Astrocyte (in vitro differentiated cells and primary cell): ENCODE measurements around the gene USP40. TPM values are rescaled to one million over a fixed set of nuclear protein-coding genes. Genes with fewer than 3 reads are reported as not detected.

Source experiments
- DNase-seq: peaks from one replicate; pipeline ENCODE4 v3.0.0-alpha.2; 2010; ENCODE audit warnings: low read depth
- FAIRE-seq: peaks from 2 replicates; lab custom pipeline; 2011; peaks lifted over from hg19 to GRCh38; lab: Jason Lieb, UNC
- H2AFZ ChIP-seq: 2 replicates; pipeline ENCODE4 v1.6.0; 2012; ENCODE audit warnings: low read depth, low read length, inconsistent platforms
- H3K27ac ChIP-seq: 2 replicates; pipeline ENCODE4 v1.5.1; 2011; ENCODE audit warnings: low read depth, low read length, inconsistent platforms
- H3K27me3 ChIP-seq: 2 replicates; pipeline ENCODE4 v1.6.0; 2011; ENCODE audit warnings: low read length, inconsistent platforms; ENCODE audit not compliant: insufficient read depth
- H3K36me3 ChIP-seq: 2 replicates; pipeline ENCODE4 v1.5.1; 2011; ENCODE audit warnings: low read length, inconsistent platforms; ENCODE audit not compliant: insufficient read depth
- H3K4me1 ChIP-seq: 2 replicates; pipeline ENCODE4 v1.5.1; 2011; ENCODE audit warnings: low read length, inconsistent platforms; ENCODE audit not compliant: insufficient read depth
- H3K4me2 ChIP-seq: 2 replicates; pipeline ENCODE4 v1.6.0; 2012; ENCODE audit warnings: low read length, inconsistent platforms
- H3K4me3 ChIP-seq: 2 replicates; pipeline ENCODE4 v1.5.1; 2011; ENCODE audit warnings: low read depth, mild to moderate bottlenecking, low read length, inconsistent platforms; ENCODE audit not compliant: insufficient read depth
- H3K79me2 ChIP-seq: 2 replicates; pipeline ENCODE4 v1.6.0; 2012; ENCODE audit warnings: mild to moderate bottlenecking, low read length, inconsistent platforms; ENCODE audit not compliant: insufficient read depth
- H3K9ac ChIP-seq: 2 replicates; pipeline ENCODE4 v1.6.0; 2012; ENCODE audit warnings: mild to moderate bottlenecking, low read length, inconsistent platforms
- H3K9me3 ChIP-seq: 2 replicates; pipeline ENCODE4 v1.5.1; 2012; ENCODE audit warnings: low read depth, mild to moderate bottlenecking, low read length, inconsistent platforms; ENCODE audit not compliant: insufficient read depth
- H4K20me1 ChIP-seq: 2 replicates; pipeline ENCODE4 v1.6.0; 2012; ENCODE audit warnings: low read length, inconsistent platforms; ENCODE audit not compliant: insufficient read depth
- H3K27ac Mint-ChIP-seq: one replicate; pipeline ENCODE4 v1.8.0; 2021; ENCODE audit warnings: mild to moderate bottlenecking, mixed read lengths; ENCODE audit not compliant: unreplicated experiment
- H3K27me3 Mint-ChIP-seq: one replicate; pipeline ENCODE4 v1.8.0; 2021; ENCODE audit warnings: low read depth, mixed read lengths; ENCODE audit not compliant: unreplicated experiment
- H3K36me3 Mint-ChIP-seq: one replicate; pipeline ENCODE4 v1.8.0; 2021; ENCODE audit warnings: low read depth, mixed read lengths; ENCODE audit not compliant: unreplicated experiment
- H3K4me1 Mint-ChIP-seq: one replicate; pipeline ENCODE4 v1.8.0; 2021; ENCODE audit warnings: low read depth, mixed read lengths; ENCODE audit not compliant: unreplicated experiment
- H3K4me3 Mint-ChIP-seq: one replicate; pipeline ENCODE4 v1.8.0; 2021; ENCODE audit warnings: mild to moderate bottlenecking, moderate library complexity, mixed read lengths; ENCODE audit not compliant: unreplicated experiment
- H3K9me3 Mint-ChIP-seq: one replicate; pipeline ENCODE4 v1.8.0; 2021; ENCODE audit warnings: mild to moderate bottlenecking, mixed read lengths; ENCODE audit not compliant: unreplicated experiment
- EZH2 ChIP-seq: IDR thresholded peaks from 2 replicates; pipeline ENCODE4 v1.6.1; 2012; ENCODE audit warnings: mild to moderate bottlenecking, low read length, inconsistent platforms; ENCODE audit not compliant: insufficient read depth
- total RNA-seq: library from RNA; stranded (reverse); gene quantifications from 2 replicates; pipeline ENCODE4 v1.2.1, GENCODE V29; 2021
- TF ChIP-seq, protein P1 (sequence below): IDR thresholded peaks from 2 replicates; pipeline ENCODE4 v1.5.1; 2011; ENCODE audit warnings: low read depth, mild to moderate bottlenecking, inconsistent platforms, low read length, moderate library complexity; ENCODE audit not compliant: insufficient read depth

Gene USP40
- total RNA-seq, 1 donor from 2014 or later, result 25.4 TPM

DNA sequence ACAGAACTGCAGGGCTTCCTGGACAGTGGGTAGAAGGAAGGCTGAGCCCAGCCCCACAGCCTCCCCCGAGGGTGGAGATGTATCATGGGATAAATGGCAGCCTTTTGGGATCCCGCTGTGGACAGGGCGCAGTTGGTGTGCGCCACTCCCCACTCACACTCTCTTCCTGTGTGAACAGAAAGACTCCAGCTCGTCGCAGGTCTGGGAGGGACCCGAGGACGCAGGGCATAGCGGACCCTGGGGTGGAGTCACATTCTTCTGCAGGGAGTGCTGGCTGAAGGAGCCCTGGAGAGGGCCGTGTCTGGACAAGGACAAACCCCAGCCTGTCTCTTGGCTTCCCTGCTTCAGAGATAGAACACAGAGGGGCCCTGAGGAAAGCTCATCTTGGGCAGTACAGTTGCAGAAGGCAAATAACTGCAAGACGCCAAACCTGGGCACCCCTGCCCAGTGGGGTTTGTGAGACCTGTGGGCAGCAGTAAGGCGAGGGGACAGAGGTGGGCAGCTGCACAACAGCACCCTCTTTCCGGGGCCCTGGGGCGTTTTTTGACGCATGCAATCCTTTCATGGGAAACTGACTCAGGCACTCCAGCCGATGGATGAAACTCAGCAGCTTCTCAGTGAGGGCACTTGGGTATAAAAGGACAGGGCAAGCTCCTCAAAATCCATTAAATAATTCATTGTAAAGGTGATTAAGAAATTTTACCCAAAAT, 101.9 kb downstream of the USP40 start:
- H3K27ac ChIP-seq, result no peak overlapping the region
- Mint-ChIP-seq H3K36me3 (peaks cover 19% of the 10 kb centered on the region), H3K9me3 (no peaks in the 10 kb centered on the region), H3K27ac (no peak overlapping the region), H3K4me1 (no peaks in the 10 kb centered on the region), H3K4me3 (no peak overlapping the region), H3K27me3 (no peaks in the 10 kb centered on the region)
- no peak for DNase-seq
- H3K9me3 ChIP-seq, result no peaks in the 10 kb centered on the region
- H3K4me3 ChIP-seq, result no peak overlapping the region
- no peak overlapping the region for H2AFZ ChIP-seq
- H3K9ac ChIP-seq, result no peak overlapping the region
- no peaks in the 10 kb centered on the region for H3K27me3 ChIP-seq
- H3K4me1 ChIP-seq, result no peaks in the 10 kb centered on the region
- H3K79me2 ChIP-seq, result no peaks in the 10 kb centered on the region
- H3K4me2 ChIP-seq, result no peak overlapping the region
- H4K20me1 ChIP-seq, result no peaks in the 10 kb centered on the region
- no peak for FAIRE-seq
- no peak for TF ChIP-seq EZH2
- TF ChIP-seq, protein P1, sequence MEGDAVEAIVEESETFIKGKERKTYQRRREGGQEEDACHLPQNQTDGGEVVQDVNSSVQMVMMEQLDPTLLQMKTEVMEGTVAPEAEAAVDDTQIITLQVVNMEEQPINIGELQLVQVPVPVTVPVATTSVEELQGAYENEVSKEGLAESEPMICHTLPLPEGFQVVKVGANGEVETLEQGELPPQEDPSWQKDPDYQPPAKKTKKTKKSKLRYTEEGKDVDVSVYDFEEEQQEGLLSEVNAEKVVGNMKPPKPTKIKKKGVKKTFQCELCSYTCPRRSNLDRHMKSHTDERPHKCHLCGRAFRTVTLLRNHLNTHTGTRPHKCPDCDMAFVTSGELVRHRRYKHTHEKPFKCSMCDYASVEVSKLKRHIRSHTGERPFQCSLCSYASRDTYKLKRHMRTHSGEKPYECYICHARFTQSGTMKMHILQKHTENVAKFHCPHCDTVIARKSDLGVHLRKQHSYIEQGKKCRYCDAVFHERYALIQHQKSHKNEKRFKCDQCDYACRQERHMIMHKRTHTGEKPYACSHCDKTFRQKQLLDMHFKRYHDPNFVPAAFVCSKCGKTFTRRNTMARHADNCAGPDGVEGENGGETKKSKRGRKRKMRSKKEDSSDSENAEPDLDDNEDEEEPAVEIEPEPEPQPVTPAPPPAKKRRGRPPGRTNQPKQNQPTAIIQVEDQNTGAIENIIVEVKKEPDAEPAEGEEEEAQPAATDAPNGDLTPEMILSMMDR, result no peak
- peaks cover 2% of the 10 kb centered on the region for H3K36me3 ChIP-seq

DNA sequence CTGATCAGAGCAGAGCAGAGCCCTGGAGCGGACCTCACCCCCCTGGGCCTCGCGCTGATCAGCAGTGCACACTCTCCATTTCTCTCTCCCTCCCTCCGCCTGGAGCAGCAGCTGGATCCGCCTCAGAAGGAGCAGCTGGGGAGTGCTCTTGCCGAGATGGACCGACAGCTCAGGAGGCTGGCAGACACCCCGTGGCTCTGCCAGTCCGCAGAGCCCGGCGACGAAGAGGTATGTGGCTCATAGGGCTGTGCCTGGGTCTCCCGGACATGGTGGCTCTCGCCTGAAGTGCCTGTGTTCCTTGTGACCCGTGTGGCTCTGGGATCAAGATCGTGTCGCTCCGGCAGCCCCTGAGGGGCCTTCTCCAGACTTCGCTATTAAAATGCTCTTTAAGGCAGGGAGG, 102.5 kb downstream of the USP40 start:
- no peak overlapping the region for H3K9ac ChIP-seq
- FAIRE-seq (no peak), DNase-seq (no peak)
- no peaks in the 10 kb centered on the region for H3K27me3 ChIP-seq
- H2AFZ ChIP-seq, result no peak overlapping the region
- no peak overlapping the region for H3K4me3 Mint-ChIP-seq
- no peaks in the 10 kb centered on the region for H3K9me3 Mint-ChIP-seq
- no peaks in the 10 kb centered on the region for H3K27me3 Mint-ChIP-seq
- H3K4me1 ChIP-seq, result no peaks in the 10 kb centered on the region
- H3K27ac Mint-ChIP-seq, result no peak overlapping the region
- H3K9me3 ChIP-seq, result no peaks in the 10 kb centered on the region
- H4K20me1 ChIP-seq, result no peaks in the 10 kb centered on the region
- no peak overlapping the region for H3K4me3 ChIP-seq
- no peak overlapping the region for H3K27ac ChIP-seq
- no peaks in the 10 kb centered on the region for H3K79me2 ChIP-seq
- H3K4me2 ChIP-seq, result no peak overlapping the region
- H3K36me3 ChIP-seq, result peaks cover 2% of the 10 kb centered on the region
- H3K4me1 Mint-ChIP-seq, result no peaks in the 10 kb centered on the region
- no peak for TF ChIP-seq EZH2
- TF ChIP-seq, protein P1, result no peak
- H3K36me3 Mint-ChIP-seq, result peaks cover 18% of the 10 kb centered on the region

DNA sequence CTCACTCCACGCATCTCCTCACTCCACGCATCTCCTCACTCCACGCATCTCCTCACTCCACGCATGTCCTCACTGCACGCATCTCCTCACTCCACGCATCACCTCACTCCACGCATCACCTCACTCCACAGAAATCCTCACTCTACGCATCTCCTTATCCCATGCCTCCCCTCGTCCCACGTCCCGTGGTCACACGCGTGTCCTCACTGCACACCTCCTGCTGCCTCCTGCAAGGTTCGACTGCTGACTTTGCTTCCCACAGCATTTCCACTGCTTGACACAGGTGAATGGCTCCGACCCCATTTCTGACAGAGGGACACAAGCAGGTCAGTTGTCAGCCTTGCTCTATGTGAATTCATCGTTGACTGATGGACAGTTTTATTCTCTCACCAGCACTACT, 103.0 kb downstream of the USP40 start:
- Mint-ChIP-seq H3K36me3 (peaks cover 18% of the 10 kb centered on the region), H3K27me3 (no peaks in the 10 kb centered on the region), H3K4me3 (no peak overlapping the region), H3K27ac (no peak overlapping the region), H3K4me1 (no peaks in the 10 kb centered on the region), H3K9me3 (no peaks in the 10 kb centered on the region)
- no peaks in the 10 kb centered on the region for H3K9me3 ChIP-seq
- H3K9ac ChIP-seq, result no peak overlapping the region
- no peak overlapping the region for H2AFZ ChIP-seq
- FAIRE-seq, result no peak
- H3K36me3 ChIP-seq, result peaks cover 2% of the 10 kb centered on the region
- H3K4me3 ChIP-seq, result no peak overlapping the region
- H3K4me2 ChIP-seq, result no peak overlapping the region
- DNase-seq, result no peak
- no peaks in the 10 kb centered on the region for H4K20me1 ChIP-seq
- TF ChIP-seq, protein P1, result no peak
- TF ChIP-seq EZH2, result no peak
- H3K27me3 ChIP-seq, result no peaks in the 10 kb centered on the region
- no peak overlapping the region for H3K27ac ChIP-seq
- no peaks in the 10 kb centered on the region for H3K4me1 ChIP-seq
- no peaks in the 10 kb centered on the region for H3K79me2 ChIP-seq
